Measurements from ENCODE around the gene GRAMD1A. TPM values are rescaled to one million over a fixed set of nuclear protein-coding genes. Genes with fewer than 3 reads are reported as not detected.
A peak's percentile ranks its signal among the peaks of the same experiment; 100 is the strongest.

Gene GRAMD1A
- total and polyA plus RNA-seq, 9 of the 15 experiments (the other 6 are each of a cell fraction or from before 2014, with no cell fraction given), result 1.4 to 63.8 (median 38.5) TPM

- TF ChIP-seq GABPB1 (CRISPR knock-in tag; IDR thresholded peaks at IDR 0.05), result peak; percentile 34; the same call in 1 of the 2 replicates
- no peak for TF ChIP-seq ZNF280A (IDR thresholded peaks at IDR 0.05; ENCODE audit: low read depth, partially characterized antibody)
- peak; percentile 56 for TF ChIP-seq SUPT5H (IDR thresholded peaks at IDR 0.05)
- no peak for TF ChIP-seq SREBF2 (CRISPR knock-in tag; IDR thresholded peaks at IDR 0.05)
- no peak for TF ChIP-seq ARID3A (IDR thresholded peaks at IDR 0.05; ENCODE audit: borderline replicate concordance, low read depth, low read length)
- TF ChIP-seq PYGO2 (tag; IDR thresholded peaks at IDR 0.05), result no peak
- peak; percentile 75 for TF ChIP-seq RBFOX2 (IDR thresholded peaks at IDR 0.05; ENCODE audit: low read depth, low read length)
- peak; percentile 69 for TF ChIP-seq POLR2A (conservative IDR thresholded peaks at IDR 0.05)
- TF ChIP-seq ZNF444 (CRISPR knock-in tag; IDR thresholded peaks at IDR 0.05), result no peak
- TF ChIP-seq BCOR (IDR thresholded peaks at IDR 0.05), result peak; percentile 32; the same call in 1 of the 2 replicates
- TF ChIP-seq CBX2 (IDR thresholded peaks at IDR 0.05; ENCODE audit: insufficient read depth, low read length, poor library complexity, severe bottlenecking), result no peak
- TF ChIP-seq MGA (IDR thresholded peaks at IDR 0.05), result no peak; the same call in 1 of the 2 replicates
- TF ChIP-seq NBN (IDR thresholded peaks at IDR 0.05; ENCODE audit: low read depth), result no peak
- peak; percentile 48; the same call in 1 of the 2 replicates for TF ChIP-seq RB1 (IDR thresholded peaks at IDR 0.05; ENCODE audit: low read depth)
Observed at GRCh38 chr19:34963573-34964406, 36.3 kb upstream of the GRAMD1A start, which contains the start of gene ZNF792 (continued).
